Sigmoid colon (tissue), 4 donors: ENCODE results near the gene C1orf35.

ENCODE experiments used
- EP300 ChIP-seq, 4 donors: sonication (generic); formaldehyde crosslinking; IDR thresholded peaks; one replicate each; pipeline ENCODE4 v1.6.1; 2017; ENCODE audit warnings: antibody characterized with exemption in 4 of 4
- TF ChIP-seq, protein P1 (sequence below), 4 experiments: fragments of 450-650 bp in 3 of 4; fragments of 200-600 bp in 1 of 4; IDR thresholded peaks; one replicate each; pipeline ENCODE4 v1.5.1; 2016 to 2019; ENCODE audit warnings: antibody characterized with exemption in 4 of 4, mild to moderate bottlenecking in 3 of 4, moderate library complexity in 2 of 4

DNA sequence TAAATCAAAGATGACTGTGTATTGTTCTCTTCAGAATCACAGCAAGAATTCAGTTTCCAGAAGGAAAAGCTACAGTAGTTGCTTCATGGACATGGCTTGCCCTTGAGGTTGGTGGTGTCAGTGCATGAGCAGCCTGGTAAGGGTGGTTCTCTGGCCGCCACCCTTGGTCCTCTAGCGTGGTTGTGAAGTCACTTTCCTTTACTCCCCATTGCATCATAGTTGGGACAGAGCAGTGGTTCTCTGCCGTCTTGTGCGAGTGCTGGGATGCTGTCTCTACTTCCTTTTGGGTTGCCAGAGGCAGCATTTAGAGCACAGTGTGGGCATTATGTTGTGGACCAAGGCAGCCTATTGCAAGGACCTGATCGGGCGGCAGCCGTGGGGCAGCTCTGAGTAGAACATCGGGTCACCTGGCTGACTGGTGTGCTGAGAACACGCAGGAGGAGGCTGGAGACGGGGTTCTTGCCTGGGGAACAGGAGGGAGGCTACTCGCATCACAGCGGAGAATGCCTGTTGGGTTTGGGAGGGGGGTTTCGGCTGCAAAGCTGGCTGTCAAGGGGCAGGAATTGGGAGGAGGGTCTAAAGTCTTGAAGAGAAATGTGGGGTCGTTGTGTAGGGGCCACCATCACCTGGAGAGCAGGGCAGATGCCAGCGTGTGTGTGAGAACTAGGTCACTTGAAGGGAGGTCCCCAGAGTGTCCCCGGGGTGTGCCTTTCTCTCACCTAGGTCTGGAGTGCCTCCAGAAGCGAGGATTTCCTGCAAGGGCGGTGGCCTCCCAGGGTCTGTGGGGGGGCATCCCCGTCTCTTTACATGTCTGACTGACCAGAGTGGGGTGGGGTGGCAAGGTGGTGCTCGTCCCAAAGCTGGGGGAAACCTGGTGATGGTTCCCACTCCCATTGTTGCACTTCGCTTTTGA is 14.3 kb downstream of the C1orf35 start:
- TF ChIP-seq, protein P1, sequence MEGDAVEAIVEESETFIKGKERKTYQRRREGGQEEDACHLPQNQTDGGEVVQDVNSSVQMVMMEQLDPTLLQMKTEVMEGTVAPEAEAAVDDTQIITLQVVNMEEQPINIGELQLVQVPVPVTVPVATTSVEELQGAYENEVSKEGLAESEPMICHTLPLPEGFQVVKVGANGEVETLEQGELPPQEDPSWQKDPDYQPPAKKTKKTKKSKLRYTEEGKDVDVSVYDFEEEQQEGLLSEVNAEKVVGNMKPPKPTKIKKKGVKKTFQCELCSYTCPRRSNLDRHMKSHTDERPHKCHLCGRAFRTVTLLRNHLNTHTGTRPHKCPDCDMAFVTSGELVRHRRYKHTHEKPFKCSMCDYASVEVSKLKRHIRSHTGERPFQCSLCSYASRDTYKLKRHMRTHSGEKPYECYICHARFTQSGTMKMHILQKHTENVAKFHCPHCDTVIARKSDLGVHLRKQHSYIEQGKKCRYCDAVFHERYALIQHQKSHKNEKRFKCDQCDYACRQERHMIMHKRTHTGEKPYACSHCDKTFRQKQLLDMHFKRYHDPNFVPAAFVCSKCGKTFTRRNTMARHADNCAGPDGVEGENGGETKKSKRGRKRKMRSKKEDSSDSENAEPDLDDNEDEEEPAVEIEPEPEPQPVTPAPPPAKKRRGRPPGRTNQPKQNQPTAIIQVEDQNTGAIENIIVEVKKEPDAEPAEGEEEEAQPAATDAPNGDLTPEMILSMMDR (IDR thresholded peaks at IDR 0.05) = no peak
- no peak for TF ChIP-seq EP300 (IDR thresholded peaks at IDR 0.05)
